Activated CD8-positive, alpha-beta memory T cell treated with anti-CD3 and anti-CD28 coated beads, Interleukin-2, amount 50 U/mL, for 48 hours (primary cell): ENCODE data around the gene CDK11A.

ENCODE experiments used
- DNase-seq: peaks from one replicate; pipeline ENCODE4 v3.0.0-alpha.2; 2020

Gene CDK11A

GRCh38 chr1:1724035-1724864, at the start of gene CDK11A:
CDK11A (minus strand) TSS chr1:1724357; CDS start chr1:1722818, 1,539 bp downstream.
- DNase-seq, result peak; percentile 99

GRCh38 chr1:1773874-1774273, 49.7 kb upstream of the CDK11A start:
- no peak for DNase-seq

- DNase-seq, result no peak
Measured at GRCh38 chr1:1771096-1771495, 46.9 kb upstream of the CDK11A start.

- DNase-seq, result no peak
Measured at GRCh38 chr1:1770102-1770501, 45.9 kb upstream of the CDK11A start.

- DNase-seq, result no peak
Measured at GRCh38 chr1:1768249-1768992, 44.3 kb upstream of the CDK11A start.

- no peak for DNase-seq
Measured at GRCh38 chr1:1764876-1765470, 40.8 kb upstream of the CDK11A start.

- no peak for DNase-seq
Measured at GRCh38 chr1:1763657-1764621, 39.8 kb upstream of the CDK11A start.

GRCh38 chr1:1761504-1762376, 37.6 kb upstream of the CDK11A start:
- no peak for DNase-seq

- no peak for DNase-seq
Measured at GRCh38 chr1:1760715-1761114, 36.6 kb upstream of the CDK11A start.

GRCh38 chr1:1760345-1760650, 36.1 kb upstream of the CDK11A start:
- DNase-seq, result no peak

- no peak for DNase-seq
Measured at GRCh38 chr1:1759456-1760344, 35.5 kb upstream of the CDK11A start.

GRCh38 chr1:1758692-1759455, 34.7 kb upstream of the CDK11A start:
- no peak for DNase-seq

- no peak for DNase-seq
Measured at GRCh38 chr1:1758059-1758621, 34.0 kb upstream of the CDK11A start.

GRCh38 chr1:1757422-1758058, 33.4 kb upstream of the CDK11A start:
- DNase-seq, result no peak

- DNase-seq, result no peak
Measured at GRCh38 chr1:1756661-1757421, 32.7 kb upstream of the CDK11A start.

GRCh38 chr1:1755852-1756251, 31.7 kb upstream of the CDK11A start:
- no peak for DNase-seq

GRCh38 chr1:1755426-1755825, 31.3 kb upstream of the CDK11A start:
- no peak for DNase-seq
